WTC11 (cell line): ENCODE results near the gene MXD3. TPM values are rescaled to one million over a fixed set of nuclear protein-coding genes. Genes with fewer than 3 reads are reported as not detected.
"Not testable (repeated sequence)": the region's sequence is repeated elsewhere in the genome, so short reads cannot be mapped to it uniquely, and the experiment has no call there.

Experiments
- ATAC-seq: fragments of 200-7000 bp; cut with Tn5 transposase; 2 replicates; pipeline ENCODE4 v1.10.0; 2021; ENCODE audit warnings: mild to moderate bottlenecking, moderate library complexity
- CTCF ChIA-PET: fragments of 300-600 bp; sonication (Branson Sonifier 250); formaldehyde crosslinking; loops from one replicate; lab custom pipeline; 2021; ENCODE audit warnings: antibody characterized with exemption; lab: Charles Lee
- POLR2A ChIA-PET: fragments of 350-600 bp; sonication (Branson Sonifier 250); formaldehyde crosslinking; loops from one replicate; lab custom pipeline; 2021; ENCODE audit warnings: antibody characterized with exemption; lab: Charles Lee
- DNase-seq: peaks from one replicate; pipeline ENCODE4 v3.0.0; 2021; ENCODE audit warnings: low spot score
- H3K27ac Mint-ChIP-seq: 2 replicates; pipeline ENCODE4 v1.8.0; 2021; ENCODE audit warnings: mixed read lengths
- H3K27me3 Mint-ChIP-seq: 2 replicates; pipeline ENCODE4 v1.8.0; 2021; ENCODE audit warnings: low read depth, mild to moderate bottlenecking, moderate library complexity, mixed read lengths
- H3K36me3 Mint-ChIP-seq: 2 replicates; pipeline ENCODE4 v1.8.0; 2021; ENCODE audit warnings: mixed read lengths
- H3K4me1 Mint-ChIP-seq: 2 replicates; pipeline ENCODE4 v1.8.0; 2022; ENCODE audit warnings: mixed read lengths
- H3K4me3 Mint-ChIP-seq: 2 replicates; pipeline ENCODE4 v1.8.0; 2021; ENCODE audit warnings: mild to moderate bottlenecking, moderate library complexity, mixed read lengths
- H3K9me3 Mint-ChIP-seq: 2 replicates; pipeline ENCODE4 v1.8.0; 2021; ENCODE audit warnings: mixed read lengths
- ETV6 ChIP-seq: sonication (generic); formaldehyde crosslinking; IDR thresholded peaks from 2 replicates; pipeline ENCODE4 v1.8.1; 2022; ENCODE audit warnings: mild to moderate bottlenecking, missing genetic modification reagents
- FOXP4 ChIP-seq: sonication (generic); formaldehyde crosslinking; IDR thresholded peaks from 2 replicates; pipeline ENCODE4 v1.8.0; 2022; ENCODE audit warnings: mild to moderate bottlenecking, missing genetic modification reagents
- IRF1 ChIP-seq: sonication (generic); formaldehyde crosslinking; IDR thresholded peaks from 2 replicates; pipeline ENCODE4 v1.8.0; 2023; ENCODE audit warnings: missing genetic modification reagents
- IRF2 ChIP-seq: sonication (generic); formaldehyde crosslinking; IDR thresholded peaks from 2 replicates; pipeline ENCODE4 v1.8.0; 2022; ENCODE audit warnings: low read depth, missing genetic modification reagents, borderline replicate concordance
- MYBL2 ChIP-seq: sonication (generic); formaldehyde crosslinking; IDR thresholded peaks from 2 replicates; pipeline ENCODE4 v1.8.1; 2023; ENCODE audit warnings: mild to moderate bottlenecking, moderate library complexity, missing genetic modification reagents
- NFYB ChIP-seq: sonication (generic); formaldehyde crosslinking; conservative IDR thresholded peaks from 2 replicates; pipeline ENCODE4 v1.8.0; 2022; ENCODE audit warnings: low read depth, missing genetic modification reagents
- NR2C2 ChIP-seq: sonication (generic); formaldehyde crosslinking; IDR thresholded peaks from 2 replicates; pipeline ENCODE4 v1.8.0; 2022; ENCODE audit warnings: mild to moderate bottlenecking, missing genetic modification reagents
- NR3C1 ChIP-seq: sonication (generic); formaldehyde crosslinking; conservative IDR thresholded peaks from 2 replicates; pipeline ENCODE4 v1.8.1; 2023; ENCODE audit warnings: low read depth, mild to moderate bottlenecking, missing genetic modification reagents
- RORB ChIP-seq: fragments of 250-450 bp; sonication (Bioruptor Pico); IDR thresholded peaks from 2 replicates; pipeline ENCODE4 v1.9.0; 2021; ENCODE audit warnings: mild to moderate bottlenecking
- SMAD3 ChIP-seq: sonication (generic); formaldehyde crosslinking; IDR thresholded peaks from 2 replicates; pipeline ENCODE4 v1.8.0; 2022; ENCODE audit warnings: missing genetic modification reagents, mild to moderate bottlenecking, borderline replicate concordance
- ZBTB21 ChIP-seq: sonication (generic); formaldehyde crosslinking; IDR thresholded peaks from 2 replicates; pipeline ENCODE4 v1.8.1; 2023; ENCODE audit warnings: mild to moderate bottlenecking, missing genetic modification reagents, borderline replicate concordance
- ZMAT4 ChIP-seq: fragments of 250-450 bp; sonication (Bioruptor Pico); IDR thresholded peaks from 2 replicates; pipeline ENCODE4 v1.9.0; 2021; ENCODE audit warnings: mild to moderate bottlenecking
- ZNF219 ChIP-seq: sonication (generic); formaldehyde crosslinking; IDR thresholded peaks from 2 replicates; pipeline ENCODE4 v1.8.0; 2023; ENCODE audit warnings: missing genetic modification reagents, mild to moderate bottlenecking, borderline replicate concordance
- ZNF281 ChIP-seq: sonication (generic); formaldehyde crosslinking; IDR thresholded peaks from 2 replicates; pipeline ENCODE4 v1.8.0; 2023; ENCODE audit warnings: mild to moderate bottlenecking, missing genetic modification reagents
- ZNF317 ChIP-seq: sonication (generic); formaldehyde crosslinking; IDR thresholded peaks from 2 replicates; pipeline ENCODE4 v1.8.1; 2023; ENCODE audit warnings: low read depth, mild to moderate bottlenecking, moderate library complexity, missing genetic modification reagents, borderline replicate concordance
- ZNF416 ChIP-seq: fragments of 250-450 bp; sonication (Bioruptor Pico); IDR thresholded peaks from 2 replicates; pipeline ENCODE4 v1.9.0; 2021; ENCODE audit warnings: mild to moderate bottlenecking, inconsistent platforms
- ZNF512 ChIP-seq: sonication (generic); formaldehyde crosslinking; IDR thresholded peaks from 2 replicates; pipeline ENCODE4 v1.8.1; 2022; ENCODE audit warnings: missing genetic modification reagents, borderline replicate concordance
- total RNA-seq: library from RNA; stranded (reverse); gene quantifications from 3 replicates; pipeline ENCODE4 v1.2.3, GENCODE V29; 2021

The MXD3 gene
- total RNA-seq, 1 experiment from 2014 or later: 25.7 TPM

GRCh38 chr5:177311723-177312648 lies at the start of gene MXD3 (continued):
- TF ChIP-seq ZNF281 (CRISPR knock-in tag) (no peak), ZNF416 (CRISPR knock-in tag) (no peak), RORB (CRISPR knock-in tag) (no peak), ZNF512 (no peak), IRF1 (CRISPR knock-in tag) (no peak), ETV6 (CRISPR knock-in tag) (0 out of 2 replicates have a peak, but pooled peaks have one; percentile 59), NR2C2 (no peak), NFYB (CRISPR knock-in tag) (peak; percentile 91), IRF2 (CRISPR knock-in tag) (no peak), MYBL2 (CRISPR knock-in tag) (peak; percentile 95), ZNF219 (CRISPR knock-in tag) (no peak), ZNF317 (CRISPR knock-in tag) (no peak), ZBTB21 (CRISPR knock-in tag) (no peak), FOXP4 (CRISPR knock-in tag) (no peak; the same call in 1 of the 2 replicates), ZMAT4 (CRISPR knock-in tag) (no peak), NR3C1 (CRISPR knock-in tag) (no peak), SMAD3 (CRISPR knock-in tag) (no peak; the same call in 1 of the 2 replicates)
- TF ChIP-seq, all 79 proteins: peak for 17

- Mint-ChIP-seq H3K4me1 (peaks cover 32% of the 10 kb centered on the region), H3K27me3 (peaks cover 20% of the 10 kb centered on the region)
- DNase-seq, H3K9me3 Mint-ChIP-seq, H3K27ac Mint-ChIP-seq, POLR2A ChIA-PET, H3K4me3 Mint-ChIP-seq, H3K36me3 Mint-ChIP-seq, ATAC-seq: not testable (repeated sequence)
- CTCF ChIA-PET: interaction anchor here (1.0 to 4.6 kb wide), 9 partner anchors 8 to 51 kb away, joined by 3 to 26 read pairs (median 4); no protein-coding TSS in a partner anchor
Observed at GRCh38 chr5:177360740-177361139, 49.0 kb upstream of the MXD3 start.
